Mesothelial cell of epicardium (in vitro differentiated cells): Measurements from ENCODE around the gene SLC6A17. TPM values are rescaled to one million over a fixed set of nuclear protein-coding genes. Genes with fewer than 3 reads are reported as not detected.

ENCODE experiments used
- DNase-seq, 2 experiments: peaks; one replicate each; pipeline ENCODE4 v3.0.0; 2021; ENCODE audit warnings: low spot score in 2 of 2; ENCODE audit not compliant: unreplicated experiment in 2 of 2
- H3K27ac Mint-ChIP-seq: 2 replicates; pipeline ENCODE4 v1.8.0; 2021; ENCODE audit warnings: mixed read lengths
- H3K27me3 Mint-ChIP-seq: 2 replicates; pipeline ENCODE4 v1.8.0; 2021; ENCODE audit warnings: low read depth, mixed read lengths
- H3K36me3 Mint-ChIP-seq: 2 replicates; pipeline ENCODE4 v1.8.0; 2021; ENCODE audit warnings: mixed read lengths
- H3K4me1 Mint-ChIP-seq: 2 replicates; pipeline ENCODE4 v1.8.0; 2021; ENCODE audit warnings: mixed read lengths
- H3K4me3 Mint-ChIP-seq: 2 replicates; pipeline ENCODE4 v1.8.0; 2021; ENCODE audit warnings: mild to moderate bottlenecking, moderate library complexity, mixed read lengths
- H3K9me3 Mint-ChIP-seq: 2 replicates; pipeline ENCODE4 v1.8.0; 2021; ENCODE audit warnings: mixed read lengths
- CTCF ChIP-seq: fragments of 200-600 bp; sonication (generic); IDR thresholded peaks from one replicate; pipeline ENCODE4 v1.5.0; 2021; ENCODE audit warnings: antibody characterized with exemption; ENCODE audit not compliant: unreplicated experiment
- total RNA-seq: library from RNA; stranded (reverse); gene quantifications from 3 replicates; pipeline ENCODE4 v1.2.1, GENCODE V29; 2021

Gene SLC6A17
- total RNA-seq, 1 donor from 2014 or later, result 1.6 TPM

DNA sequence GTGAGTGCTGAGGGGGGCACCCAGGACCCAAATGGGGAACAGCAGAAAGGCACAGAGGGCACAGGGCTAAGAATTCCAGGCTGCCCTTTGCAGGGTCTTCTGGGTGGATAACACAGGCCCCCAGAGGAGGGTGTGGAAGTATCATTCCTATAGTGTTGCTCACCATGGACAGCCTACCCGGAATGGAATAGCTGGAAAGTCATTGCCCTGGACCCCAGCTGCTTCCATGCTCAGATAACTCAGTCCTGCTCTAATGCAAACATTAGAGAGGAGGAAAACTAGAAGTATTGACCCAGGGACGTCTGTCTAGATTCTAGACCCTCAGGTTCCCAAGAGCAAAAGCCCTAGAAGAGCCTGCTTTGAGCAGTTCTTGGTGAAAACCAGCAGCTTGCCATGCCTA lies 24.7 kb downstream of the SLC6A17 start:
- H3K27me3 Mint-ChIP-seq, result peaks cover 4% of the 10 kb centered on the region
- no peaks in the 10 kb centered on the region for H3K36me3 Mint-ChIP-seq
- H3K27ac Mint-ChIP-seq, result no peak overlapping the region
- no peak for TF ChIP-seq CTCF
- no peak for DNase-seq
- H3K4me3 Mint-ChIP-seq, result no peak overlapping the region
- peaks cover 24% of the 10 kb centered on the region for H3K4me1 Mint-ChIP-seq
- H3K9me3 Mint-ChIP-seq, result no peaks in the 10 kb centered on the region

- no peak overlapping the region for H3K4me3 Mint-ChIP-seq
- no peak for TF ChIP-seq CTCF
- H3K27me3 Mint-ChIP-seq, result no peaks in the 10 kb centered on the region
- H3K9me3 Mint-ChIP-seq, result no peaks in the 10 kb centered on the region
- H3K27ac Mint-ChIP-seq, result no peak overlapping the region
- peaks cover 15% of the 10 kb centered on the region for H3K4me1 Mint-ChIP-seq
- peak; percentile 45 to 80 for DNase-seq
- H3K36me3 Mint-ChIP-seq, result no peaks in the 10 kb centered on the region
Measured at GRCh38 chr1:110176299-110176956, 26.1 kb downstream of the SLC6A17 start.

DNA sequence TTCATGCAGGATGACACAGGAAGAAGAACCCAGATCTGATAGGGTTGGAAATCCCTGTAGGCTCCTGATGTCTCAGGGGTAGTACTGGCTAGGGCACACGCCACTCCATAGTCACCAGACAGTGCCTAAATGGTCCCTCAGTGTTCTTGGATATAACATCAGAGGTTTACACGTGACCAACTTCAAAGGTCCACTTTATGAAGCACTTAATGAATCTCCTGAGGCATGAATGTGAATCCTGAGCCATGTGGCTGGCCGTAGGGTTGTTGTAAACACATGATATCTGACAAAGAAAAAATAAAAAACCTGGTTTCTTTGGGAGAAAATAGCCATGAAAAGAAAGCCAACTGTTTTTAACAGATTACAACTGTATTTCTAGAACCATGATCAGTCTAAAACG lies 27.5 kb downstream of the SLC6A17 start:
- H3K27ac Mint-ChIP-seq, result no peak overlapping the region
- DNase-seq, result no peak
- H3K4me3 Mint-ChIP-seq, result no peak overlapping the region
- no peaks in the 10 kb centered on the region for H3K9me3 Mint-ChIP-seq
- no peak for TF ChIP-seq CTCF
- no peaks in the 10 kb centered on the region for H3K27me3 Mint-ChIP-seq
- H3K36me3 Mint-ChIP-seq, result no peaks in the 10 kb centered on the region
- peaks cover 12% of the 10 kb centered on the region for H3K4me1 Mint-ChIP-seq

DNA sequence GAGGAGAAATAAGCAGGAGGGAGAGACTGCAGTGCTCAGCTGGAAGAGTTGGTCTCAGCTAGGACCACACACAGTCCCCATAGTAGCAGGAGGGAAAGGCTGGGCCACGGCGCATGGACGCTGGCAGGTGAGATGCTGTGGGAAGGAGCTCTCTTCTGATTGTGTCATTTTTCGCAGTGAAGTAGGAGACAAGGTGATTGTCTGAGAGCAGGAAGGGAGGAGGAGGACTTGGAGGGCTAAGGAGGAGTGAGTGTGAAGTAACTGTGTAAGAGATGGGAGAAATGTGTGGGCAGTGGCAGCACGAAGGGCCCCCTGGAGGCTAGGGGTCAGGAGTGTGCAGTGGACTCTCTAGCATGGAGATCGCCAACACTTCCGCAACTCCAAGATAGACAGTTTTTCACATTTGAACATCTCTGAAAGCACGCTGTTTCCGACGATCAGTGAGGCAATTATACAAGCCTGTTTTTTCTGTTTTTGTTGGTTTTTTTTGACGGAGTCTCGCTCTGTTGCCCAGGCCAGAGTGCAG lies 33.4 kb downstream of the SLC6A17 start:
- no peaks in the 10 kb centered on the region for H3K27me3 Mint-ChIP-seq
- no peak for DNase-seq
- no peak for TF ChIP-seq CTCF
- peaks cover 36% of the 10 kb centered on the region for H3K4me1 Mint-ChIP-seq
- H3K9me3 Mint-ChIP-seq, result no peaks in the 10 kb centered on the region
- no peak overlapping the region for H3K4me3 Mint-ChIP-seq
- no peak overlapping the region for H3K27ac Mint-ChIP-seq
- no peaks in the 10 kb centered on the region for H3K36me3 Mint-ChIP-seq

DNA sequence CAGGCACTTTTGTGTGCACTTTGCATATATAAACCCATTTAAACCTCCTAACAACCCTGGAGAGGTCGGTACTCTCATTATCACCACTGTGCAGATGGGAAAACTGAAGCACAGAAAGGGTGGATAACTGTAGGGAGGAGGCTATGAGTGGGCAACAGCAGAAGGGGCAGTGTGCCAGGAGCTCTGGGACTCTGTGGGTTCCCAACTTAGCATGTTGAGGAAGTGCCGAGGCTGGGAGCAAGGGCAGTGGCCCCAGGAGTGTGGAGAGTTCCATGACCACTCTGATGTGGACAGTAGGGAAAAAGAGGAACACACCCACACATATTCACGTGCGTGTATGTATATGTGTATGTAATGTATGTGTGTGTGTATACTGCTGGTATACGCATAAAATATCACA lies 34.2 kb downstream of the SLC6A17 start:
- no peak for DNase-seq
- Mint-ChIP-seq H3K36me3 (no peaks in the 10 kb centered on the region), H3K27ac (no peak overlapping the region), H3K27me3 (no peaks in the 10 kb centered on the region), H3K9me3 (no peaks in the 10 kb centered on the region), H3K4me3 (no peak overlapping the region), H3K4me1 (peaks cover 43% of the 10 kb centered on the region)
- no peak for TF ChIP-seq CTCF
